HUES64 (cell line): ENCODE data around the gene EDRF1. TPM values are rescaled to one million over a fixed set of nuclear protein-coding genes. Genes with fewer than 3 reads are reported as not detected.

Experiments
- H3K27ac ChIP-seq: 2 replicates; pipeline ENCODE4 v1.7.0; 2013; ENCODE audit warnings: low read depth, low read length, inconsistent platforms
- H3K27me3 ChIP-seq: 2 replicates; pipeline ENCODE4 v1.6.1; 2013; ENCODE audit warnings: mild to moderate bottlenecking, low read length; ENCODE audit not compliant: insufficient read depth
- H3K36me3 ChIP-seq: 2 replicates; pipeline ENCODE4 v1.6.1; 2013; ENCODE audit warnings: mild to moderate bottlenecking, low read length; ENCODE audit not compliant: insufficient read depth
- H3K4me1 ChIP-seq: 2 replicates; pipeline ENCODE4 v1.6.1; 2013; ENCODE audit warnings: mild to moderate bottlenecking, low read length, moderate library complexity; ENCODE audit not compliant: insufficient read depth
- H3K4me3 ChIP-seq: 2 replicates; pipeline ENCODE4 v1.5.1; 2013; ENCODE audit warnings: mild to moderate bottlenecking, low read length, moderate library complexity
- H3K9ac ChIP-seq: 2 replicates; pipeline ENCODE4 v1.6.1; 2013; ENCODE audit warnings: mild to moderate bottlenecking, low read depth, low read length
- H3K9me3 ChIP-seq: 2 replicates; pipeline ENCODE4 v1.6.1; 2013; ENCODE audit warnings: low read depth, low read length; ENCODE audit not compliant: insufficient read depth
- WGBS: fragments of 150-250, 120-280 bp; methylation state at CpG from one replicate; pipeline ENCODE4 v1.1.7; 2013; ENCODE audit warnings: missing lambda C conversion rate; 5-methylcytosine and 5-hydroxymethylcytosine counted together
- polyA plus RNA-seq, 2 experiments: library from polyadenylated mRNA; stranded (reverse); fragments of 50-300 nt; gene quantifications; one replicate each; pipeline ENCODE4 v1.2.3, GENCODE V29; 2013

Gene EDRF1, protein sequence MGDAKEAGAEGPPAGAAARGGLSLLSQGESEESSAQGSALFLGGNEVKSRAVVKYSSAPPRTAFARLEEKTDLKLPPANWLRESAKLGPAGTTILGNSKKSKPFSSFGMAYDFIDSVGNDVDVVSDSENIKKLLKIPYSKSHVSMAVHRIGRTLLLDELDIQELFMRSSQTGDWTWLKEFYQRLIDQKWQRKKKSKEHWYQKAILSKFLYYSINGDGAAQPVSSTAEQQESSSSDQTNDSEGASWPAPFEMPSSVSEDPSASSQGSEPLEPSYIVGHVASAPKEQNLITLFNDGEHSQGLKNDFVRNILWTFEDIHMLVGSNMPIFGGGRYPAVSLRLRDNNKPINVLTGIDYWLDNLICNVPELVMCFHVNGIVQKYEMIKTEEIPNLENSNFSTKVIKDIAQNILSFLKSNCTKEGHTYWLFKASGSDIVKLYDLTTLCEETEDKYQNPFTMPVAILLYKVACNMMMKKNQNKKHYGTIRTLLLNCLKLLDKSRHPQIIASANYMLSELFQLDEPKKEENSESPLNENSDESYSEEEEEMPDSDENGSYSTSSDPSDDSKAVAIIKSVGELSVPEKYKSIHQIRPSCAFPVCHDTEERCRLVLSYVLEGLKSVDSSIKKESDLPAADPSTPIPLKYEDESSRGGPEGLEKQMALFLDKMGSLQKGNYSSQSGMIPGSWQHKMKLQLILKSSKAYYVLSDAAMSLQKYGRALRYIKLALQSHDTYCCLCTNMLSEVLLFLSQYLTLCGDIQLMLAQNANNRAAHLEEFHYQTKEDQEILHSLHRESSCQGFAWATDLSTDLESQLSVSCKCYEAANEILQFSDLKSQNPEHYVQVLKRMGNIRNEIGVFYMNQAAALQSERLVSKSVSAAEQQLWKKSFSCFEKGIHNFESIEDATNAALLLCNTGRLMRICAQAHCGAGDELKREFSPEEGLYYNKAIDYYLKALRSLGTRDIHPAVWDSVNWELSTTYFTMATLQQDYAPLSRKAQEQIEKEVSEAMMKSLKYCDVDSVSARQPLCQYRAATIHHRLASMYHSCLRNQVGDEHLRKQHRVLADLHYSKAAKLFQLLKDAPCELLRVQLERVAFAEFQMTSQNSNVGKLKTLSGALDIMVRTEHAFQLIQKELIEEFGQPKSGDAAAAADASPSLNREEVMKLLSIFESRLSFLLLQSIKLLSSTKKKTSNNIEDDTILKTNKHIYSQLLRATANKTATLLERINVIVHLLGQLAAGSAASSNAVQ
- 28.4 TPM for polyA plus RNA-seq (2013, experiment 1 of 2)
- 27.6 TPM for polyA plus RNA-seq (2013, experiment 2 of 2)

DNA sequence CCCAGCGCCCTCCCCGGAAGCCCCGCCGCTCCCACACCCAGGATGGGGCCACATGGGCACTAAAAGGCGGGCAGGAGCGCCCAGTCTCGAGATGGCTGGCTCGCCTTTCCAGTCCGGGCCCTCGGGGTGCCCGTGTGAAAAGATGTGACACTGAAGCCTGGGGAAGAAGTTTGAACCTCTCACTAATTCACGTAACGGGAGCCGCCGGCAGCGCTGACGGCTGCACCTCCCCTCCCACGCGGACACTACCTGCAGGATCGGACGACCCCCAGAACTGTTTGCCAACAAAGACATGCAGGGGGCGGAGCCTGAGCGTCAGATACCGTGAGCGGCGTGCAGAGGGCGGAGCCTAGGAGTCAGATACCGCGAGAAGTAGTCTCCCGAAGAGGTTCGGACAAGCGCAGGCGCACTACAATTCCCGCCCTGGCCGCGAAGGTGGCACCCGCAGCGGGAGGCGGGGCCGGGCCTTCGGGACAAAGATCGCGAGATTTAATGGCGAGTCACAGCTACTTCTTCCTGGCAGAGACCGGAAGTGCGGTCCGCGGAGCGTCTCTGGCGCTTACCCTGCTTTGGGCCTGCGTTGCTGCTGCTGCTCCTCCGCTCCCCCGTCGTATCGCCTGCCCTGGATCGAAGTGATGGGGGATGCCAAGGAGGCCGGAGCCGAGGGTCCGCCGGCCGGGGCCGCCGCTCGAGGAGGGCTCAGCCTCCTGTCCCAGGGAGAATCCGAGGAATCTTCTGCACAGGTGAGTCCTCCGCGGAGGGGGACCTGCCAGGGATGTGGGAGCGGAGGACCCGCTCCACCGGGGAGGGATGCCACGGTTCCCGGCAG lies at the start of gene EDRF1:
Gene EDRF1, plus strand, starts transcription at position 537 of the 829 bp plus-strand sequence. Its CDS starts 99 bp downstream, at position 636.
- Histone ChIP-seq H3K9ac (peak within 1 kb of the TSS; percentile 96), H3K27me3 (no peaks in the 10 kb centered on the region), H3K9me3 (no peaks in the 10 kb centered on the region), H3K4me1 (no peaks in the 10 kb centered on the region), H3K4me3 (peak within 1 kb of the TSS; percentile 94), H3K36me3 (peaks cover 35% of the 10 kb centered on the region), H3K27ac (peak within 1 kb of the TSS; percentile 79)
- under 1% methylated on average over 72 of the region's 72 CpGs for WGBS

DNA sequence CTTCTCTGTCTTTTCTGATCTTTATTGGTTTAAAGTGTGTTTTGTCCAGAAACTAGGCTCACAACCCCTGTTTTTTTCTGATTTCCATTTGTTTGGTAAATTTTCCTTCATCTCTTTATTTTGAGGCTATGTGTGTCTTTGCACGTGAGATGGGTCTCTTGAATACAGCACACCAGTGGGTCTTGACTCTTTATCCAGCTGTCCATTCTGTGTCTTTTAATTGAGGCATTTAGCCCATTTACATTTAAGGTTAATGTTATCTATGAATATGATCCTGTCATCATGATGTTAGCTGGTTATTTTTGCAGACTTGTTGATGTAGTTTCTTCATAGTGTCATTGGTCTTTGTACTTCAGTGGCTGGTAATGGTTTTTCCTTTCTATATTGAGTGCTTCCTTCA lies 46.6 kb upstream of the EDRF1 start:
- Histone ChIP-seq H3K4me1 (no peaks in the 10 kb centered on the region), H3K27me3 (no peaks in the 10 kb centered on the region), H3K9me3 (0 out of 2 replicates have a peak, but pooled peaks cover 2% of the 10 kb centered on the region), H3K4me3 (no peak overlapping the region), H3K9ac (no peak overlapping the region), H3K36me3 (no peaks in the 10 kb centered on the region), H3K27ac (no peak overlapping the region)
- 89% methylated on average over 1 of the region's 1 CpG for WGBS

DNA sequence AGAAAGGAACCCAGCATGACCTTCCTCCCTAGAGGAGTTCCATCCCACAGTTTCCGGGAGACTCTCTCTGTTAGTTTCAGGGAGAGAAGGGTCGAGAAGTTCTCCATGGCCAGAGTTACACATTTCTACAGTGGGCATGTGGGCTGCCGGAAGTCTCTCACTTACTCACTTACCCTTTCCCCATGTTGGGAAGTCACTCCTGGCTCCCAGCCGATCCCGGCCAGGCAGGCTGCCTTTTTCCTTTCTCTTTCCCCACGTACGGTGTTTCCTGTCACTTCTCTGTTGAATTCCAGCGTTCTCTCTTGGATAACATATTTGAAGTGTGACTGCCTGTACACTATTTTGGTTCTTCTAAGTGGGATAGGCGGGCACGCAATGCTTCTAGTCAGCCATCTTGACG lies 40.1 kb upstream of the EDRF1 start:
- 91% methylated on average over 11 of the region's 11 CpGs for WGBS
- no peaks in the 10 kb centered on the region for H3K9me3 ChIP-seq
- no peak overlapping the region for H3K9ac ChIP-seq
- no peak overlapping the region for H3K27ac ChIP-seq
- no peak overlapping the region for H3K4me3 ChIP-seq
- H3K27me3 ChIP-seq: no peaks in the 10 kb centered on the region
- H3K36me3 ChIP-seq: no peaks in the 10 kb centered on the region
- H3K4me1 ChIP-seq: no peaks in the 10 kb centered on the region

DNA sequence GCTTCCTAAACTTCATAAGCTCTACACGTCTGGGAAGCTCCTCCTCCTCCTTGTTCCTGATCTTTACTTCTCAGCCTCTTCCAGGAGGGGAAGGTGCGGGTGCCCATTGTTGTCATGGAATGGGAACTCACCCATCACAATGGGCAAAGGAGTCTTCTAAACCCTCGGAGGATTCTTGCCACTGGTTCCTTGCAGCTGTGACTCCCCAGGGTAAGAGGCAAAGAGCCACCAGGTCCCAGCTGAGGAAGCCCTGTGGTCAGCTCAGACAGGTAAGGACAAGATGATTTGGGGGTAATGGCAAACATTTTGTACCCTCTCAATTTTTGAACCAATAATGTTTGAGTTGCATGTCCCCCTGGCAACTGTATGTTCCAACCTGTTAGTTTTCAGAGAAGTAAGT lies 36.4 kb upstream of the EDRF1 start, which contains the start of gene TEX36:
Gene TEX36, minus strand, starts transcription at position 101 of the 400 bp plus-strand sequence. CDS start 174 bp downstream, outside the sequence.
- H3K9ac ChIP-seq: no peak within 1 kb of the TSS
- WGBS: 77% methylated on average over 3 of the region's 3 CpGs
- no peaks in the 10 kb centered on the region for H3K36me3 ChIP-seq
- no peaks in the 10 kb centered on the region for H3K27me3 ChIP-seq
- H3K27ac ChIP-seq: no peak within 1 kb of the TSS
- no peaks in the 10 kb centered on the region for H3K4me1 ChIP-seq
- no peak within 1 kb of the TSS for H3K4me3 ChIP-seq
- H3K9me3 ChIP-seq: no peaks in the 10 kb centered on the region

DNA sequence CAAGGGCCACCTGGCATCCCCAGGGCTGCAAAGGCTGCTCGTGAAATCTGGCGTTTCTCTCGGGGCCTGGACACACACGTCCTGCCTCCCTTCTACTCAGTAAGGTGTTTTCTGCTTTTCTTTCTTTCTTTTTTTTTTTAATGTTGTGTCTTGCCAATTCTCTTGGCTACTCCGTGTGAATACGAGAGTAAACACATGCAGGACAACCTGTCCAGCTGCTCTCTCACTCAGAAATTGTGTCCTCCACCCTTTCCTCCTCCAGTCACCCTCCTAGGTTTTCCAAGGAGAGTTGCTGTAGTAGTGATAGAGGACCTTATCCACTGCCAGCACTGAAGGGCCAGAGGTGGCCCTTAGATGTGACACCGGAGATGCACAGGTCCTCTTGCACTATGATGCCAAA lies 35.7 kb upstream of the EDRF1 start:
- Histone ChIP-seq H3K4me1 (no peaks in the 10 kb centered on the region), H3K9me3 (no peaks in the 10 kb centered on the region), H3K27me3 (no peaks in the 10 kb centered on the region), H3K9ac (no peak overlapping the region), H3K36me3 (no peaks in the 10 kb centered on the region), H3K27ac (no peak overlapping the region), H3K4me3 (no peak overlapping the region)
- 94% methylated on average over 7 of the region's 7 CpGs for WGBS

DNA sequence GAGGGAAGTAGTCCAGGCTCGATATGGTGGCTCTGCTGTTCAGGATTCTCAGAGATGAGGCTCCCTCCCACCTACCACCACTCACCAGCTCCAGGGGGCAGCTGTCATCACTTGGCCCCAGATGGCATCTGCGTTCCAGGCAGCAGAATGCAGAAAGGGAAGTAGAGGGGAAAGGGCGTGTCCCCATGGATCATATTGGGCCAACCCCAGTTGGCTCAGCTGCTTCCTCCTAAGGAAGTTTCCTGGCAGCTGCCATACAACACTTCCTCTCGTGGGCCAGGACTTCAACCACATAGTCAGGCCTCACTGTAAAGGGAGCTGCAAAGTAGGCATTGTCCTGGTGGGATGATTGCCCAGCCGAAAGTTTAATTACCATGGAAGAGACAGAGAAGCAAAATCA lies 34.9 kb upstream of the EDRF1 start:
- Histone ChIP-seq H3K36me3 (no peaks in the 10 kb centered on the region), H3K27me3 (no peaks in the 10 kb centered on the region), H3K4me3 (no peak overlapping the region), H3K9me3 (no peaks in the 10 kb centered on the region), H3K27ac (no peak overlapping the region), H3K4me1 (no peaks in the 10 kb centered on the region), H3K9ac (no peak overlapping the region)
- WGBS: 86% methylated on average over 5 of the region's 5 CpGs

DNA sequence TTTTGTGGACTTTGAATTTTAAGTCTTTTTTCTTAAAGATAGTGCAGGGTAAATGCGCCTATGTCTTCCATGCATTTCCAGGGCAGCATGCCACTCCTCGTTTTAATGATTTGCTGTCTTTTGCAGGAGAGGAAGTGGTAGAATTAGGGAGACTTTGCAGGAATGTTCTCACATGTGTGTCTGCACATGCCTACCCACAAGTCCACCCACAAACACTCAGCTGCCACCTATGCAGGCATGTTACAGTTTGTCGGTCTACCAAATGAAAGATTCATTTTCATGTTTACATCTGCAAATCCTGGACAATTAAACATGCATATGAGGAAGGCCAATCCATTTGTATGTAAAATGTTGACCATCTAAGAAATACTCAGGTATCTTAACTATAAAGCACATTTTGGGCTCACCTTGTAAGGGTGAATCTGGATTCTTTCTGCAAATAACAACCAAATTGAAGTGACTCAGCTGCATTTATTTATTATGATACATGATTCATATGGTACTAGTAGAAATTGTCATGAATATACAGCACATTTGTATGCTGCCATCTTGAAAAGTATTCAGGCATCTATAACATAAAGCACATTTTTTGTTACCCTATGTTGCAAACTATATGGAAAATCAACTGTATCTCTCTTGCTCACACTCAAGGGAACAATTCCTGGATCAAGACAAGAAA lies 31.9 kb upstream of the EDRF1 start:
- H3K27ac ChIP-seq: no peak overlapping the region
- no peaks in the 10 kb centered on the region for H3K36me3 ChIP-seq
- no peaks in the 10 kb centered on the region for H3K27me3 ChIP-seq
- WGBS: 91% methylated on average over 3 of the region's 3 CpGs
- H3K4me1 ChIP-seq: no peaks in the 10 kb centered on the region
- H3K9ac ChIP-seq: no peak overlapping the region
- H3K9me3 ChIP-seq: no peaks in the 10 kb centered on the region
- H3K4me3 ChIP-seq: no peak overlapping the region

DNA sequence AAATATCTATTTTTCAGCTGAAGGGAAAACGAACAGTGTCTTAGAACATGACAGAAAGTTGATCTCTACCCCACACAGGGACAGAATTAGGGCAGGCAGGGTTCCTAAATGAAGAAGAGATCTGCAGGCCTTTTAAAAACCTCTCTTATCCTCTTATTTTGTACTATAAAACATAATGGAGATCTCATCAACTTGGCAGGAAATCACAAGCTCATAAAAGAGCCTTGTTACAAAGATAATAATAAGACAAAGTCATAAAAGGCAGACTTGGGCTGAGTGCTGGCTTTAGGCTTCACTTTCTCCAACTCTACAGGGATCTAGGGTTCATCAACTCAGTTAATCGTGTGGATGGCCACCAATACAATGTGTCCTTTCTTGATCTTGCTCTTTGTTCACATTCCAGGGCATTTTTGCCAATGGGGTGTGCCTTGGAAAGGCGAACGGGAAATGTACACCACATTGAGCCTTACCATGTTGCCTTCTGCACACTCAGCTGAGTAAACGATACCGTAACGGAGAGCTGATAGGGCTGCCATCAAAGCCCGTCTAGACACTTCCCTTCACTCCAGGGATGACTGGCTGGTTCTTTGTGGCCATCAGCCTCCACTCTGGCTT lies 29.4 kb upstream of the EDRF1 start:
- Histone ChIP-seq H3K4me1 (peaks cover 5% of the 10 kb centered on the region; the same call in 1 of the 2 replicates), H3K27ac (no peak overlapping the region)
- 93% methylated on average over 8 of the region's 8 CpGs for WGBS

DNA sequence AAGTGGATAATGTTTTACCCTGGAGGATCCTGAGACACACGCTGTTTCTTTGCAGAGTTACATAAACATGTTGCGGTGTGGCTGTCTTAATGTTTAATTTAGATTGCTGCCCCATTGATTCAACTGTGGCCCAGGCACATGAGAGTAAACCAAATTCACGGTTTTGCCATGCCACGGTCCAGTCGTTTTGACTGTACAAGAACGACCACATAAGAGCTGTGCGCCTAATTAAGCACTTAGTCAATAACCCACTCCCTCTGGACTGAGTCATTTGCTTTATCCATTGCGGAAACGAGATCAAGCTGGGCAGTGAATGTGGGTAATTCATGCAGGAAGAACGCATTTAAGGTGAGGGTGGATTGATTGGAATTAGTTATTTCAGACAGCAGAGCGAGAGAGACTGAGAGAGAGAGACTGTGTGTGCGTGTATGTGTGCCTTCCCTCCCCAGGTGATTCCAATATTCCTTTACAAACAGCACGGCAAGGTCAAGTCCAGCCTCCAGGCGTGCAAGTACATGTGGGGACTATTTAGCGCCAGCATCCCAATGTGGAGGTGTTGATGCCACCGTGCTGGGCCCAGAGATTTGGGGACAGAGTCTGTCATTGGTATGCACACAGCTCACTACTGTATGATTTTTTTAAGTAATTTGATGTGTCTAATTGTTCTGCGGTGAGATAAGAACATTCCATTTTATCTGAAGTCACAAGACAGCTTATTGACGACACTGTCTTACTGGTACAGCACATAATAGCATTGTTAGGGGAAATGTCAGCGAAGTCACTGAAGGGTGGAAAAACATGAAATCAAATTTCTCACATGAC lies 28.1 kb upstream of the EDRF1 start:
- H3K4me3 ChIP-seq: no peak overlapping the region
- peaks cover 5% of the 10 kb centered on the region; the same call in 1 of the 2 replicates for H3K4me1 ChIP-seq
- no peaks in the 10 kb centered on the region for H3K27me3 ChIP-seq
- WGBS: 94% methylated on average over 19 of the region's 19 CpGs
- no peak overlapping the region for H3K27ac ChIP-seq
- H3K9ac ChIP-seq: no peak overlapping the region
- H3K36me3 ChIP-seq: no peaks in the 10 kb centered on the region
- no peaks in the 10 kb centered on the region for H3K9me3 ChIP-seq

More for the DNA sequence above, 29.4 kb upstream of the EDRF1 start:
- Histone ChIP-seq H3K9ac (no peak overlapping the region), H3K4me3 (no peak overlapping the region), H3K36me3 (no peaks in the 10 kb centered on the region), H3K9me3 (no peaks in the 10 kb centered on the region), H3K27me3 (no peaks in the 10 kb centered on the region)
